Measurements from ENCODE around the gene CAPN12. TPM values are rescaled to one million over a fixed set of nuclear protein-coding genes. Genes with fewer than 3 reads are reported as not detected.

The CAPN12 gene
- total RNA-seq, 2 donors from 2014 or later, result 2.3 to 6.0 TPM

- Histone ChIP-seq H3K9me3 (no peaks in the 10 kb centered on the region), H3K27ac (peak overlapping the region in 1 of 2 donors; percentile 18), H3K4me1 (replicated peaks) (no peaks in the 10 kb centered on the region), H3K27me3 (replicated peaks; ENCODE audit: insufficient read depth) (no peaks in the 10 kb centered on the region), H3K4me3 (no peak overlapping the region), H3K36me3 (peaks cover 21 to 38% of the 10 kb centered on the region in 2 donors)
- DNase-seq (ENCODE audit: low spot score), result peak; percentile 56
- TF ChIP-seq POLR2AphosphoS5 (IDR thresholded peaks at IDR 0.05), result no peak
- no peak for TF ChIP-seq POLR2A (IDR thresholded peaks at IDR 0.05)
- peak; percentile 58 to 81 (median 70) for TF ChIP-seq CTCF (IDR thresholded peaks at IDR 0.05)
- intact Hi-C loops (cut with DNase I), result loop anchor here (5.0 to 10.0 kb wide), 3 partner anchors 93 to 205 kb away; partner anchors contain the start of genes ECH1, MRPS12 and SARS2
- 68% methylated on average over 17 of the region's 17 CpGs for WGBS
Measured at GRCh38 chr19:38729653-38730469, 14.4 kb downstream of the CAPN12 start.

- Histone ChIP-seq H3K9me3 (no peaks in the 10 kb centered on the region), H3K4me3 (no peak overlapping the region), H3K27ac (peak overlapping the region in 1 of 2 donors; percentile 18), H3K4me1 (replicated peaks) (no peaks in the 10 kb centered on the region), H3K27me3 (replicated peaks; ENCODE audit: insufficient read depth) (no peaks in the 10 kb centered on the region), H3K36me3 (peaks cover 29 to 47% of the 10 kb centered on the region in 2 donors)
- TF ChIP-seq POLR2AphosphoS5 (IDR thresholded peaks at IDR 0.05) (no peak), POLR2A (IDR thresholded peaks at IDR 0.05) (no peak), CTCF (IDR thresholded peaks at IDR 0.05) (no peak)
- peak; percentile 4 for DNase-seq (ENCODE audit: low spot score)
- intact Hi-C loops (cut with DNase I), result loop anchor here (10.0 kb wide), 1 partner anchor 106 kb away; the partner anchor contains the start of gene ECH1
- 86% methylated on average over 35 of the region's 37 CpGs for WGBS
Measured at GRCh38 chr19:38728752-38729541, 15.3 kb downstream of the CAPN12 start.

GRCh38 chr19:38727868-38728660 lies 16.2 kb downstream of the CAPN12 start:
- TF ChIP-seq POLR2A (IDR thresholded peaks at IDR 0.05) (no peak), CTCF (IDR thresholded peaks at IDR 0.05) (no peak), POLR2AphosphoS5 (IDR thresholded peaks at IDR 0.05) (no peak)
- peaks cover 36 to 56% of the 10 kb centered on the region in 2 donors for H3K36me3 ChIP-seq
- no peaks in the 10 kb centered on the region for H3K9me3 ChIP-seq
- H3K27me3 ChIP-seq (replicated peaks; ENCODE audit: insufficient read depth), result no peaks in the 10 kb centered on the region
- H3K4me3 ChIP-seq, result no peak overlapping the region
- WGBS, result 77% methylated on average over 33 of the region's 33 CpGs
- intact Hi-C loops (cut with DNase I), result loop anchor here (10.0 kb wide), 1 partner anchor 107 kb away; the partner anchor contains the start of gene ECH1
- peak; percentile 5 for DNase-seq (ENCODE audit: low spot score)
- no peaks in the 10 kb centered on the region for H3K4me1 ChIP-seq (replicated peaks)
- no peak overlapping the region for H3K27ac ChIP-seq

- Histone ChIP-seq H3K4me1 (replicated peaks) (no peaks in the 10 kb centered on the region), H3K36me3 (peaks cover 41 to 60% of the 10 kb centered on the region in 2 donors)
- intact Hi-C loops (cut with DNase I), result loop anchor here (10.0 kb wide), 1 partner anchor 107 kb away; the partner anchor contains the start of gene ECH1
Measured at GRCh38 chr19:38727306-38727867, 16.9 kb downstream of the CAPN12 start.

More at GRCh38 chr19:38727306-38727867, 16.9 kb downstream of the CAPN12 start:
- 93% methylated on average over 17 of the region's 17 CpGs for WGBS
- H3K4me3 ChIP-seq, result no peak overlapping the region
- H3K9me3 ChIP-seq, result no peaks in the 10 kb centered on the region
- TF ChIP-seq CTCF (IDR thresholded peaks at IDR 0.05), result no peak
- no peak for DNase-seq (ENCODE audit: low spot score)
- H3K27ac ChIP-seq, result no peak overlapping the region
- H3K27me3 ChIP-seq (replicated peaks; ENCODE audit: insufficient read depth), result no peaks in the 10 kb centered on the region

Data from prostate gland (tissue), 2 donors.